HCT116 (cell line): ENCODE measurements around the gene STIM1. TPM values are rescaled to one million over a fixed set of nuclear protein-coding genes. Genes with fewer than 3 reads are reported as not detected.

Experiments
- ATAC-seq: fragments of 200-7000 bp; cut with Tn5 transposase; 2 replicates; pipeline ENCODE4 v1.9.1; 2020; ENCODE audit warnings: mild to moderate bottlenecking, moderate library complexity
- BruUV-seq: library from RNA; stranded (reverse); fragments of 400-500 nt; replicated peaks from 2 replicates; lab custom pipeline; 2021; lab: Mats Ljungman, UMichigan
- CTCF ChIA-PET: fragments of 300-600 bp; sonication (Branson Sonifier 250); formaldehyde crosslinking; loops from one replicate; lab custom pipeline; 2021; ENCODE audit warnings: antibody characterized with exemption; lab: Charles Lee
- POLR2A ChIA-PET: fragments of 300-600, 350-600 bp; sonication (Branson Sonifier 250); formaldehyde crosslinking; loops from one replicate; lab custom pipeline; 2021; ENCODE audit warnings: antibody characterized with exemption; lab: Charles Lee
- RAD21 ChIA-PET, 2 experiments: fragments of 300-600 bp; sonication (Branson Sonifier 250); formaldehyde crosslinking; loops; one replicate each; lab custom pipeline; 2023; ENCODE audit warnings: low total read pairs in 2 of 2; ENCODE audit not compliant: uncharacterized antibody in 2 of 2, unreplicated experiment in 2 of 2, low non-redundant PET in 1 of 2; lab: Charles Lee
- DNase-seq: peaks from one replicate; pipeline ENCODE4 v3.0.0-alpha.2; 2010; ENCODE audit warnings: low read depth, low spot score
- H2AFZ ChIP-seq: fragments of 200-600 bp; shearing (Covaris generic), sonication (generic); 2 replicates; pipeline ENCODE4 v1.6.1; 2017; ENCODE audit warnings: low read depth, mixed run types, mixed read lengths, antibody characterized with exemption, low read length; ENCODE audit not compliant: poor library complexity, severe bottlenecking
- H3K27ac ChIP-seq: 2 replicates; pipeline ENCODE4 v1.5.1; 2012; ENCODE audit warnings: low read depth, low read length
- H3K27me3 ChIP-seq: fragments of 200-600 bp; sonication (generic); 2 replicates; pipeline ENCODE4 v1.6.1; 2016; ENCODE audit warnings: mixed run types, low read length, mixed read lengths; ENCODE audit not compliant: insufficient read depth
- H3K36me3 ChIP-seq, 2 experiments: fragments of 200-500 bp in 1 of 2; fragments of 200-600 bp in 1 of 2; sonication (Bioruptor generic) in 1 of 2; sonication (generic) in 1 of 2; 2 replicates each; pipeline versions ENCODE4 v1.5.1 to v1.6.1; 2014 to 2016; ENCODE audit warnings: low read length in 2 of 2, inconsistent platforms in 1 of 2, mixed read lengths in 1 of 2, mixed run types in 1 of 2; ENCODE audit not compliant: insufficient read depth in 2 of 2, control insufficient read depth in 1 of 2
- H3K4me1 ChIP-seq, 2 experiments: fragments of 200-600 bp in 1 of 2; sonication (generic) in 1 of 2; 2 replicates each; pipeline versions ENCODE4 v1.5.1 to v1.6.1; 2012 to 2017; ENCODE audit warnings: low read length in 2 of 2, inconsistent platforms in 1 of 2, mild to moderate bottlenecking in 1 of 2, mixed read lengths in 1 of 2, mixed run types in 1 of 2, moderate library complexity in 1 of 2; ENCODE audit not compliant: insufficient read depth in 2 of 2, control insufficient read depth in 1 of 2
- H3K4me2 ChIP-seq: fragments of 200-600 bp; sonication (generic); 2 replicates; pipeline ENCODE4 v1.6.1; 2017; ENCODE audit warnings: mixed run types, low read length, mixed read lengths
- H3K4me3 ChIP-seq, 2 experiments: fragments of 200-600 bp in 1 of 2; sonication (generic) in 1 of 2; replicated peaks in 1 of 2; 2 replicates each; pipeline ENCODE4 v1.5.1; 2011 to 2016; ENCODE audit warnings: low read length in 2 of 2, control low read depth in 1 of 2, low read depth in 1 of 2, mild to moderate bottlenecking in 1 of 2, mixed read lengths in 1 of 2, mixed run types in 1 of 2
- H3K79me2 ChIP-seq: fragments of 200-600 bp; sonication (generic); 2 replicates; pipeline ENCODE4 v1.6.1; 2017; ENCODE audit warnings: mild to moderate bottlenecking, mixed run types, low read length, moderate library complexity, mixed read lengths; ENCODE audit not compliant: insufficient read depth
- H3K9ac ChIP-seq: fragments of 200-600 bp; sonication (generic); 2 replicates; pipeline ENCODE4 v1.6.1; 2016; ENCODE audit warnings: low read length, mixed read lengths
- H3K9me2 ChIP-seq: fragments of 200-600 bp; sonication (generic), shearing (Covaris generic); 2 replicates; pipeline ENCODE4 v1.6.1; 2017; ENCODE audit warnings: mixed run types, mild to moderate bottlenecking, moderate library complexity; ENCODE audit not compliant: insufficient read depth
- H3K9me3 ChIP-seq, 2 experiments: fragments of 200-500 bp in 1 of 2; fragments of 200-600 bp in 1 of 2; sonication (Bioruptor generic) in 1 of 2; sonication (generic) in 1 of 2; 2 replicates each; pipeline ENCODE4 v1.6.1; 2014 to 2017; ENCODE audit warnings: low read length in 2 of 2, mixed read lengths in 2 of 2, inconsistent platforms in 1 of 2, low read depth in 1 of 2, mild to moderate bottlenecking in 1 of 2, mixed run types in 1 of 2, moderate library complexity in 1 of 2; ENCODE audit not compliant: control insufficient read depth in 1 of 2, insufficient read depth in 1 of 2
- H4K20me1 ChIP-seq: fragments of 200-600 bp; sonication (generic), shearing (Covaris generic); 2 replicates; pipeline ENCODE4 v1.6.1; 2017; ENCODE audit warnings: mixed run types, mild to moderate bottlenecking, moderate library complexity; ENCODE audit not compliant: insufficient read depth
- CBX3 ChIP-seq: IDR thresholded peaks from 2 replicates; pipeline ENCODE4 v1.6.1; 2012; ENCODE audit warnings: low read depth
- CEBPB ChIP-seq: IDR thresholded peaks from 2 replicates; pipeline ENCODE4 v1.6.1; 2012; ENCODE audit warnings: low read depth
- EGR1 ChIP-seq: IDR thresholded peaks from 2 replicates; pipeline ENCODE4 v1.6.1; 2012; ENCODE audit warnings: low read depth
- EZH2phosphoT487 ChIP-seq: fragments of 200-600 bp; IDR thresholded peaks from 2 replicates; pipeline ENCODE4 v1.6.1; 2018; ENCODE audit warnings: antibody characterized with exemption, borderline replicate concordance
- FOSL1 ChIP-seq: IDR thresholded peaks from 2 replicates; pipeline ENCODE4 v1.6.1; 2012; ENCODE audit warnings: low read depth
- RAD21 ChIP-seq: IDR thresholded peaks from 2 replicates; pipeline ENCODE4 v1.6.1; 2012; ENCODE audit warnings: low read depth, mild to moderate bottlenecking
- ZNF274 ChIP-seq: fragments of 200-500 bp; sonication (Bioruptor generic); IDR thresholded peaks from 2 replicates; pipeline ENCODE4 v1.6.1; 2014; ENCODE audit warnings: mild to moderate bottlenecking, low read depth, low read length, inconsistent platforms
- intact Hi-C: fragments of 100-400 bp; cut with micrococcal nuclease; formaldehyde crosslinking; loops from 2 replicates; pipeline ENCODE4 v1.10.0; 2022
- total RNA-seq: library from RNA; stranded (reverse); gene quantifications from one replicate; pipeline ENCODE4 v1.2.1, GENCODE V29; 2021; ENCODE audit not compliant: unreplicated experiment
- TF ChIP-seq, protein P1 (sequence below): IDR thresholded peaks from 2 replicates; pipeline ENCODE4 v1.6.1; 2012; ENCODE audit warnings: low read depth
- TF ChIP-seq, protein P2 (sequence below), 3 experiments: fragments of 200-600 bp in 1 of 3; sonication (generic) in 1 of 3; IDR thresholded peaks in 2 of 3; conservative IDR thresholded peaks in 1 of 3; 2 replicates each; pipeline ENCODE4 v1.5.1; 2012 to 2017; ENCODE audit warnings: low read depth in 2 of 3, low read length in 2 of 3, antibody characterized with exemption in 1 of 3, borderline replicate concordance in 1 of 3, control low read depth in 1 of 3, mild to moderate bottlenecking in 1 of 3, mixed read lengths in 1 of 3, mixed run types in 1 of 3, moderate library complexity in 1 of 3; ENCODE audit not compliant: insufficient read depth in 1 of 3

STIM1 gene
- total RNA-seq, 1 experiment from 2014 or later = 22.3 TPM

DNA sequence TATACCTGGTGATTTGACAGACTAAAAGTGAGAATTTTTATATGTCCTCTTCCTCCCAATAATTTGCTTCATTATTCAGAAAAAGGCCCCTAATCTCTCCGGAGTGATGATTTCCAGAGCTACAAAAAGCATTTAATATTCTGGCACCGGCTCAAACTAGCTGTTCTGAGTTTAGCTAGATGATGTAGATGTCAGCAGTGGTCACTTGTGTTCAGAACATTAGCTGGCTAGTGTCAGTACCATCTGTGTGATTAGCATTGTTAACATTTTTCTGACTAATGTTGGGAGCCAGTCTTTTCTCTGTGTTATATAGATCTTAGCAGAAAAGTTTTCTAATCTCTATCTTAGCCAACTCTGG lies 170.5 kb downstream of the STIM1 start:
- ATAC-seq = no peak
- H3K4me3 ChIP-seq = no peak overlapping the region
- POLR2A ChIA-PET = no interaction called here
- no peaks in the 10 kb centered on the region for H3K79me2 ChIP-seq
- TF ChIP-seq EZH2phosphoT487 (no peak), ZNF274 (no peak), CEBPB (no peak)
- TF ChIP-seq, protein P1, sequence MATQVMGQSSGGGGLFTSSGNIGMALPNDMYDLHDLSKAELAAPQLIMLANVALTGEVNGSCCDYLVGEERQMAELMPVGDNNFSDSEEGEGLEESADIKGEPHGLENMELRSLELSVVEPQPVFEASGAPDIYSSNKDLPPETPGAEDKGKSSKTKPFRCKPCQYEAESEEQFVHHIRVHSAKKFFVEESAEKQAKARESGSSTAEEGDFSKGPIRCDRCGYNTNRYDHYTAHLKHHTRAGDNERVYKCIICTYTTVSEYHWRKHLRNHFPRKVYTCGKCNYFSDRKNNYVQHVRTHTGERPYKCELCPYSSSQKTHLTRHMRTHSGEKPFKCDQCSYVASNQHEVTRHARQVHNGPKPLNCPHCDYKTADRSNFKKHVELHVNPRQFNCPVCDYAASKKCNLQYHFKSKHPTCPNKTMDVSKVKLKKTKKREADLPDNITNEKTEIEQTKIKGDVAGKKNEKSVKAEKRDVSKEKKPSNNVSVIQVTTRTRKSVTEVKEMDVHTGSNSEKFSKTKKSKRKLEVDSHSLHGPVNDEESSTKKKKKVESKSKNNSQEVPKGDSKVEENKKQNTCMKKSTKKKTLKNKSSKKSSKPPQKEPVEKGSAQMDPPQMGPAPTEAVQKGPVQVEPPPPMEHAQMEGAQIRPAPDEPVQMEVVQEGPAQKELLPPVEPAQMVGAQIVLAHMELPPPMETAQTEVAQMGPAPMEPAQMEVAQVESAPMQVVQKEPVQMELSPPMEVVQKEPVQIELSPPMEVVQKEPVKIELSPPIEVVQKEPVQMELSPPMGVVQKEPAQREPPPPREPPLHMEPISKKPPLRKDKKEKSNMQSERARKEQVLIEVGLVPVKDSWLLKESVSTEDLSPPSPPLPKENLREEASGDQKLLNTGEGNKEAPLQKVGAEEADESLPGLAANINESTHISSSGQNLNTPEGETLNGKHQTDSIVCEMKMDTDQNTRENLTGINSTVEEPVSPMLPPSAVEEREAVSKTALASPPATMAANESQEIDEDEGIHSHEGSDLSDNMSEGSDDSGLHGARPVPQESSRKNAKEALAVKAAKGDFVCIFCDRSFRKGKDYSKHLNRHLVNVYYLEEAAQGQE = no peak
- TF ChIP-seq, all 23 proteins: peak for 0
- Histone ChIP-seq H3K27ac (no peak overlapping the region), H3K4me2 (no peak overlapping the region), H3K9me2 (no peaks in the 10 kb centered on the region), H2AFZ (no peak overlapping the region), H3K9me3 (no peaks in the 10 kb centered on the region), H3K9ac (no peak overlapping the region), H3K27me3 (no peaks in the 10 kb centered on the region), H3K36me3 (no peaks in the 10 kb centered on the region), H3K4me1 (no peaks in the 10 kb centered on the region), H4K20me1 (no peaks in the 10 kb centered on the region)
- CTCF ChIA-PET = no interaction called here
- RAD21 ChIA-PET = no interaction called here
- BruUV-seq = no TSS peak
- DNase-seq = no peak
- intact Hi-C loops = no loop called here

DNA sequence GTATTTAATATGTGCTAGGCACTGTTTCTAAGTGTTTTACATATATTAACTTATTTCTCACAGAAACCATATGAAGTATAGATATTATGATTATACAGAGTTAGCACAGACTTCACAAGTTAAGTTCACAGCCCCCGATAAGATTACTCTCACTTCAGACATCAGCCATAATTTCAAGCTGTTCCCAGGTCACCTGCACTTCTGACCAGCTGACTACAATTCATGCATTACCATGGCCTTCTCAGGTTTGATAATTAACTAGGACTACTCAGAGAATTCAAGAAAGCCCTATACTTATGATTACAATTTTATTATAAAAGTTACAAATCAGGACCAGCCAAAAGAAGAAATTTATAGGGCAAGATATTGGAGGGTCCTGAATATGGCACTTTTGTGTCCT lies 170.9 kb downstream of the STIM1 start:
- Histone ChIP-seq H3K9ac (no peak overlapping the region), H3K4me1 (no peaks in the 10 kb centered on the region), H3K36me3 (no peaks in the 10 kb centered on the region), H3K4me2 (no peak overlapping the region), H3K9me3 (no peaks in the 10 kb centered on the region), H3K79me2 (no peaks in the 10 kb centered on the region), H3K4me3 (no peak overlapping the region), H4K20me1 (no peaks in the 10 kb centered on the region), H3K27ac (no peak overlapping the region), H3K27me3 (no peaks in the 10 kb centered on the region), H2AFZ (no peak overlapping the region), H3K9me2 (no peaks in the 10 kb centered on the region)
- POLR2A ChIA-PET = no interaction called here
- RAD21 ChIA-PET = no interaction called here
- BruUV-seq = no TSS peak
- TF ChIP-seq FOSL1 (no peak), CBX3 (no peak), RAD21 (no peak), EGR1 (no peak)
- TF ChIP-seq, protein P2, sequence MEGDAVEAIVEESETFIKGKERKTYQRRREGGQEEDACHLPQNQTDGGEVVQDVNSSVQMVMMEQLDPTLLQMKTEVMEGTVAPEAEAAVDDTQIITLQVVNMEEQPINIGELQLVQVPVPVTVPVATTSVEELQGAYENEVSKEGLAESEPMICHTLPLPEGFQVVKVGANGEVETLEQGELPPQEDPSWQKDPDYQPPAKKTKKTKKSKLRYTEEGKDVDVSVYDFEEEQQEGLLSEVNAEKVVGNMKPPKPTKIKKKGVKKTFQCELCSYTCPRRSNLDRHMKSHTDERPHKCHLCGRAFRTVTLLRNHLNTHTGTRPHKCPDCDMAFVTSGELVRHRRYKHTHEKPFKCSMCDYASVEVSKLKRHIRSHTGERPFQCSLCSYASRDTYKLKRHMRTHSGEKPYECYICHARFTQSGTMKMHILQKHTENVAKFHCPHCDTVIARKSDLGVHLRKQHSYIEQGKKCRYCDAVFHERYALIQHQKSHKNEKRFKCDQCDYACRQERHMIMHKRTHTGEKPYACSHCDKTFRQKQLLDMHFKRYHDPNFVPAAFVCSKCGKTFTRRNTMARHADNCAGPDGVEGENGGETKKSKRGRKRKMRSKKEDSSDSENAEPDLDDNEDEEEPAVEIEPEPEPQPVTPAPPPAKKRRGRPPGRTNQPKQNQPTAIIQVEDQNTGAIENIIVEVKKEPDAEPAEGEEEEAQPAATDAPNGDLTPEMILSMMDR (IDR thresholded peaks at IDR 0.05 in 2 of 3, conservative IDR thresholded peaks at IDR 0.05 in 1 of 3; ENCODE audit: borderline replicate concordance in 1 of 3, insufficient read depth in 1 of 3, low read depth in 2 of 3, low read length in 2 of 3) = no peak
- ATAC-seq (no peak), DNase-seq (no peak)
- CTCF ChIA-PET = no interaction called here
- intact Hi-C loops = no loop called here
